Measurements from ENCODE around the gene AKR7A2. TPM values are rescaled to one million over a fixed set of nuclear protein-coding genes. Genes with fewer than 3 reads are reported as not detected.

Gene AKR7A2
- total and polyA plus RNA-seq, 9 of the 15 experiments (the other 6 are each of a cell fraction or from before 2014, with no cell fraction given): 2.0 to 78.4 (median 49.4) TPM

DNA sequence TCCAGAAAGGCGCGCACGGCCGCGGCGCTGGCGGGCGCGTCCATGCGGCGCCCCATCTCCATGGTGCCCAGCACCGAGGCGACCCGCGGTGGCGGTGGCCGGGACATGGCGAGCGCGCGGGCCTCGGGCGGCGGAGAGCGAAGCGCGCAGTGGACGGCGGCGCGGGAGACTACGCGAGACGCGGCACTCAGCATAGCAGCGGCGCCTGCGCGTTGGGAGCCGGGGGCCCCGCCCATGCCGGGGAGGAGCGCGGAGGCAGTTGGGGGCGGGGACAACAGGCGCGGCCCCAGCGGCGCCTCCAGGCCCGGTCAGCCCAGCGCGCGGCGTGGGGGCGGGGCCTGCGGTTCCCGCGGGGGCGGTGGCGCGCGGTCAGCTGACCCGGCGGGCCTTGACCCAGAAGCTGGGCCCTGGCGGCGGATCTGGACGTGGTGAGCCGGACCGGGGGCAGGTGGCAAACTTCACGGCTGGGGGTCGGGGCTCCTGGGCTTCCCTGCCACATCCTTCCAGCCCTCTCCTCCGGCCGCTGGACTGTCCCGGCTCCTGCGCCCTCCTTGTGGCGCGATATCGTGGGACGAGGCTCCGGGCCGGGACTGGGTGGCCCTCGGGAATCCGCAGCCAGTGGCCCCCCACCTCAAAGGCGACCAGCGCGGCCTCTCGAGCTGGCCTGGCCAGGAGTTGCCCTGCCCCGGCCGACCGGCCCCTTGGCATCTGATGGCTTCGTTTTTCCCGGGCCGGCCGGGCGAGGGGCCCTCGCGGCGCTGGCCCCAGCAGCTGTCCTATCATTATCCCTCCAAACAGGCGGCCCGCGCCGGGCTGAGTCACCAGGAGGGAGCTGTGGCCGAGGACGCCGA is at the start of gene AKR7A2, which contains the start of gene SLC66A1 (continued):
- TF ChIP-seq, protein P1, sequence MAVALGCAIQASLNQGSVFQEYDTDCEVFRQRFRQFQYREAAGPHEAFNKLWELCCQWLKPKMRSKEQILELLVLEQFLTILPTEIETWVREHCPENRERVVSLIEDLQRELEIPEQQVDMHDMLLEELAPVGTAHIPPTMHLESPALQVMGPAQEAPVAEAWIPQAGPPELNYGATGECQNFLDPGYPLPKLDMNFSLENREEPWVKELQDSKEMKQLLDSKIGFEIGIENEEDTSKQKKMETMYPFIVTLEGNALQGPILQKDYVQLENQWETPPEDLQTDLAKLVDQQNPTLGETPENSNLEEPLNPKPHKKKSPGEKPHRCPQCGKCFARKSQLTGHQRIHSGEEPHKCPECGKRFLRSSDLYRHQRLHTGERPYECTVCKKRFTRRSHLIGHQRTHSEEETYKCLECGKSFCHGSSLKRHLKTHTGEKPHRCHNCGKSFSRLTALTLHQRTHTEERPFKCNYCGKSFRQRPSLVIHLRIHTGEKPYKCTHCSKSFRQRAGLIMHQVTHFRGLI (CRISPR knock-in tag; IDR thresholded peaks at IDR 0.05): 0 out of 2 replicates have a peak, but pooled peaks have one; percentile 44
- TF ChIP-seq RAD51 (IDR thresholded peaks at IDR 0.05; ENCODE audit: borderline replicate concordance, low read depth) (peak; percentile 71), TSC22D4 (tag; IDR thresholded peaks at IDR 0.05) (no peak), NONO (IDR thresholded peaks at IDR 0.05; ENCODE audit: low read depth in 2 of 2, low read length in 1 of 2) (peak; percentile 88 to 92), ZZZ3 (IDR thresholded peaks at IDR 0.05) (peak; percentile 63; the same call in 1 of the 2 replicates), ASH1L (IDR thresholded peaks at IDR 0.05; ENCODE audit: borderline replicate concordance, low read depth, partially characterized antibody) (no peak), CXXC5 (CRISPR knock-in tag; IDR thresholded peaks at IDR 0.05) (peak; percentile 100), ZNF561 (CRISPR knock-in tag; conservative IDR thresholded peaks at IDR 0.05) (no peak), TAL1 (IDR thresholded peaks at IDR 0.05) (peak; percentile 59), MAFF (IDR thresholded peaks at IDR 0.05; ENCODE audit: low read length) (no peak), ELF2 (CRISPR knock-in tag; IDR thresholded peaks at IDR 0.05) (peak; percentile 57; the same call in 1 of the 2 replicates), MECOM (CRISPR knock-in tag; IDR thresholded peaks at IDR 0.05) (no peak), NFE2 (IDR thresholded peaks at IDR 0.05; ENCODE audit: low read depth) (peak; percentile 66)
- TF ChIP-seq, protein P2, sequence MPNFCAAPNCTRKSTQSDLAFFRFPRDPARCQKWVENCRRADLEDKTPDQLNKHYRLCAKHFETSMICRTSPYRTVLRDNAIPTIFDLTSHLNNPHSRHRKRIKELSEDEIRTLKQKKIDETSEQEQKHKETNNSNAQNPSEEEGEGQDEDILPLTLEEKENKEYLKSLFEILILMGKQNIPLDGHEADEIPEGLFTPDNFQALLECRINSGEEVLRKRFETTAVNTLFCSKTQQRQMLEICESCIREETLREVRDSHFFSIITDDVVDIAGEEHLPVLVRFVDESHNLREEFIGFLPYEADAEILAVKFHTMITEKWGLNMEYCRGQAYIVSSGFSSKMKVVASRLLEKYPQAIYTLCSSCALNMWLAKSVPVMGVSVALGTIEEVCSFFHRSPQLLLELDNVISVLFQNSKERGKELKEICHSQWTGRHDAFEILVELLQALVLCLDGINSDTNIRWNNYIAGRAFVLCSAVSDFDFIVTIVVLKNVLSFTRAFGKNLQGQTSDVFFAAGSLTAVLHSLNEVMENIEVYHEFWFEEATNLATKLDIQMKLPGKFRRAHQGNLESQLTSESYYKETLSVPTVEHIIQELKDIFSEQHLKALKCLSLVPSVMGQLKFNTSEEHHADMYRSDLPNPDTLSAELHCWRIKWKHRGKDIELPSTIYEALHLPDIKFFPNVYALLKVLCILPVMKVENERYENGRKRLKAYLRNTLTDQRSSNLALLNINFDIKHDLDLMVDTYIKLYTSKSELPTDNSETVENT (CRISPR knock-in tag; IDR thresholded peaks at IDR 0.05): peak; percentile 69; the same call in 1 of the 2 replicates
- TF ChIP-seq, protein P3, sequence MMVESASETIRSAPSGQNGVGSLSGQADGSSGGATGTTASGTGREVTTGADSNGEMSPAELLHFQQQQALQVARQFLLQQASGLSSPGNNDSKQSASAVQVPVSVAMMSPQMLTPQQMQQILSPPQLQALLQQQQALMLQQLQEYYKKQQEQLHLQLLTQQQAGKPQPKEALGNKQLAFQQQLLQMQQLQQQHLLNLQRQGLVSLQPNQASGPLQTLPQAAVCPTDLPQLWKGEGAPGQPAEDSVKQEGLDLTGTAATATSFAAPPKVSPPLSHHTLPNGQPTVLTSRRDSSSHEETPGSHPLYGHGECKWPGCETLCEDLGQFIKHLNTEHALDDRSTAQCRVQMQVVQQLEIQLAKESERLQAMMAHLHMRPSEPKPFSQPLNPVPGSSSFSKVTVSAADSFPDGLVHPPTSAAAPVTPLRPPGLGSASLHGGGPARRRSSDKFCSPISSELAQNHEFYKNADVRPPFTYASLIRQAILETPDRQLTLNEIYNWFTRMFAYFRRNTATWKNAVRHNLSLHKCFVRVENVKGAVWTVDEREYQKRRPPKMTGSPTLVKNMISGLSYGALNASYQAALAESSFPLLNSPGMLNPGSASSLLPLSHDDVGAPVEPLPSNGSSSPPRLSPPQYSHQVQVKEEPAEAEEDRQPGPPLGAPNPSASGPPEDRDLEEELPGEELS (CRISPR knock-in tag; IDR thresholded peaks at IDR 0.05; ENCODE audit: borderline replicate concordance): no peak
- TF ChIP-seq, protein P4, sequence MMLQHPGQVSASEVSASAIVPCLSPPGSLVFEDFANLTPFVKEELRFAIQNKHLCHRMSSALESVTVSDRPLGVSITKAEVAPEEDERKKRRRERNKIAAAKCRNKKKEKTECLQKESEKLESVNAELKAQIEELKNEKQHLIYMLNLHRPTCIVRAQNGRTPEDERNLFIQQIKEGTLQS (IDR thresholded peaks at IDR 0.05): peak; percentile 92
- TF ChIP-seq, protein P4 (CRISPR knock-in tag; conservative IDR thresholded peaks at IDR 0.05): peak; percentile 93
- TF ChIP-seq, protein P5, sequence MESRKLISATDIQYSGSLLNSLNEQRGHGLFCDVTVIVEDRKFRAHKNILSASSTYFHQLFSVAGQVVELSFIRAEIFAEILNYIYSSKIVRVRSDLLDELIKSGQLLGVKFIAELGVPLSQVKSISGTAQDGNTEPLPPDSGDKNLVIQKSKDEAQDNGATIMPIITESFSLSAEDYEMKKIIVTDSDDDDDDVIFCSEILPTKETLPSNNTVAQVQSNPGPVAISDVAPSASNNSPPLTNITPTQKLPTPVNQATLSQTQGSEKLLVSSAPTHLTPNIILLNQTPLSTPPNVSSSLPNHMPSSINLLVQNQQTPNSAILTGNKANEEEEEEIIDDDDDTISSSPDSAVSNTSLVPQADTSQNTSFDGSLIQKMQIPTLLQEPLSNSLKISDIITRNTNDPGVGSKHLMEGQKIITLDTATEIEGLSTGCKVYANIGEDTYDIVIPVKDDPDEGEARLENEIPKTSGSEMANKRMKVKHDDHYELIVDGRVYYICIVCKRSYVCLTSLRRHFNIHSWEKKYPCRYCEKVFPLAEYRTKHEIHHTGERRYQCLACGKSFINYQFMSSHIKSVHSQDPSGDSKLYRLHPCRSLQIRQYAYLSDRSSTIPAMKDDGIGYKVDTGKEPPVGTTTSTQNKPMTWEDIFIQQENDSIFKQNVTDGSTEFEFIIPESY (CRISPR knock-in tag; IDR thresholded peaks at IDR 0.05): peak; percentile 41; the same call in 1 of the 2 replicates

All from K562 (cell line).